Measurements from ENCODE around the gene VPS37C. TPM values are rescaled to one million over a fixed set of nuclear protein-coding genes. Genes with fewer than 3 reads are reported as not detected.

VPS37C gene
- total RNA-seq, 1 experiment from 2014 or later: 24.0 TPM

DNA sequence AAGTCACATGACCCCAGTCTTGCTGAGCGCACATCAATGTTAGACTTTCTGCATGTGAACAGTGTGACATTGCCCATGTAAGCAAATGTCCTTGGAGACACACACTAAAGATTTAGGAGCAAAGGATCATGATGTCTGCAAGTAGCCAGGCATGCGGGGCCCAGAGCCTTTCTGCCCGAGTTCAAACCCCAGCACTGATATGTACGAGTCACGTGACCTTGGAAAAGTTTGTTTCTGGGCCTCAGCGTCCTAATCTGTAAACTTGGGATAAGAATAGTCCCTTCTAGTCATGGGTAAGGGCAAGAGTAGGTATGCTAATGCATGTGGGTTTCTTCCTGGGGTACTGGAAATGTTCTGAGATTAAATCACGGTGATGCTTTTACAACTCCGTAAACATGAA, 25.3 kb upstream of the VPS37C start:
- H3K27me3 ChIP-seq (ENCODE audit: control insufficient read depth, insufficient read depth, low read length): no peaks in the 10 kb centered on the region
- H3K9me3 ChIP-seq (ENCODE audit: control insufficient read depth, insufficient read depth, low read depth, low read length): no peaks in the 10 kb centered on the region
- intact Hi-C loops (cut with micrococcal nuclease; ENCODE audit: unreplicated experiment): loop anchor here (5.0 kb wide), 2 partner anchors 54 to 354 kb away; no protein-coding TSS in a partner anchor
- CTCF ChIA-PET: interaction anchor here (0.7 kb wide), 1 partner anchor 13 kb away, joined by 4 read pairs; no protein-coding TSS in a partner anchor
- H3K27ac ChIP-seq (ENCODE audit: low read length): no peak overlapping the region
- H3K36me3 ChIP-seq (ENCODE audit: control insufficient read depth, insufficient read depth, low read length): no peaks in the 10 kb centered on the region
- POLR2A ChIA-PET: no interaction called here
- H3K4me3 ChIP-seq (ENCODE audit: low read depth in 2 of 2, low read length in 2 of 2): no peak overlapping the region
- H3K4me1 ChIP-seq (ENCODE audit: control insufficient read depth, insufficient read depth, low read length): no peaks in the 10 kb centered on the region
- in situ Hi-C loops (cut with HindIII; ENCODE audit: low pct_unique_long_range_greater_than_20kb, low sequenced_read_pairs): no loop called here
- BruUV-seq (replicated peaks): no TSS peak
- TF ChIP-seq, protein P1, sequence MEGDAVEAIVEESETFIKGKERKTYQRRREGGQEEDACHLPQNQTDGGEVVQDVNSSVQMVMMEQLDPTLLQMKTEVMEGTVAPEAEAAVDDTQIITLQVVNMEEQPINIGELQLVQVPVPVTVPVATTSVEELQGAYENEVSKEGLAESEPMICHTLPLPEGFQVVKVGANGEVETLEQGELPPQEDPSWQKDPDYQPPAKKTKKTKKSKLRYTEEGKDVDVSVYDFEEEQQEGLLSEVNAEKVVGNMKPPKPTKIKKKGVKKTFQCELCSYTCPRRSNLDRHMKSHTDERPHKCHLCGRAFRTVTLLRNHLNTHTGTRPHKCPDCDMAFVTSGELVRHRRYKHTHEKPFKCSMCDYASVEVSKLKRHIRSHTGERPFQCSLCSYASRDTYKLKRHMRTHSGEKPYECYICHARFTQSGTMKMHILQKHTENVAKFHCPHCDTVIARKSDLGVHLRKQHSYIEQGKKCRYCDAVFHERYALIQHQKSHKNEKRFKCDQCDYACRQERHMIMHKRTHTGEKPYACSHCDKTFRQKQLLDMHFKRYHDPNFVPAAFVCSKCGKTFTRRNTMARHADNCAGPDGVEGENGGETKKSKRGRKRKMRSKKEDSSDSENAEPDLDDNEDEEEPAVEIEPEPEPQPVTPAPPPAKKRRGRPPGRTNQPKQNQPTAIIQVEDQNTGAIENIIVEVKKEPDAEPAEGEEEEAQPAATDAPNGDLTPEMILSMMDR (IDR thresholded peaks at IDR 0.05): no peak
- TF ChIP-seq TCF7L2 (IDR thresholded peaks at IDR 0.05; ENCODE audit: low read depth, low read length) (no peak), REST (IDR thresholded peaks at IDR 0.05; ENCODE audit: insufficient read depth in 1 of 2, low read depth in 2 of 2, low read length in 1 of 2) (no peak), POLR2AphosphoS5 (IDR thresholded peaks at IDR 0.05; ENCODE audit: low read depth, low read length) (no peak), SIN3A (IDR thresholded peaks at IDR 0.05; ENCODE audit: borderline replicate concordance, insufficient read depth, low read depth, low read length) (no peak)
- ATAC-seq (no peak), DNase-seq (ENCODE audit: low read depth, low spot score) (no peak)

DNA sequence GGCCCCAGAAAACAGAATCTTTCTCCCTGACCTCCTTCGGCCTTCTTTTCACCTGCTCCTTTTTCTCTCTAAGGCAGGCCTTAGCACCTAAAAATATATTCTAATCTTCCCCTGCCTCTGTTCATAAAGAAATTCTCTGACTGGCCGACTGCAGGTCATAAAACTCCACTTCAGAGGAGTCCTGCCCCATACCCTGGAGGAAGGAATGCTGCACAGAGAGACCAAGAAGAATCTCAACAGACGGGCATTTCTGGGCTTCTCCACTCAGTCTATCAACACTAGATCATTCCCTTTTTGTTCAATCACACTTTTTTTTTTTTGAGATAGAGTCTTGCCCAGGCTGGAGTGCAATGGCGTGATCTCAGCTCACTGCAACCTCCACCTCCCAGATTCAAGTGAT, 22.4 kb upstream of the VPS37C start:
- intact Hi-C loops (cut with micrococcal nuclease; ENCODE audit: unreplicated experiment): no loop called here

More for the DNA sequence above, 22.4 kb upstream of the VPS37C start:
- TF ChIP-seq REST (IDR thresholded peaks at IDR 0.05; ENCODE audit: insufficient read depth in 1 of 2, low read depth in 2 of 2, low read length in 1 of 2) (no peak), POLR2AphosphoS5 (IDR thresholded peaks at IDR 0.05; ENCODE audit: low read depth, low read length) (no peak), TCF7L2 (IDR thresholded peaks at IDR 0.05; ENCODE audit: low read depth, low read length) (no peak), SIN3A (IDR thresholded peaks at IDR 0.05; ENCODE audit: borderline replicate concordance, insufficient read depth, low read depth, low read length) (no peak)
- TF ChIP-seq, protein P1 (IDR thresholded peaks at IDR 0.05): no peak
- H3K36me3 ChIP-seq (ENCODE audit: control insufficient read depth, insufficient read depth, low read length): no peaks in the 10 kb centered on the region
- H3K4me3 ChIP-seq (ENCODE audit: low read depth in 2 of 2, low read length in 2 of 2): no peak overlapping the region
- H3K27me3 ChIP-seq (ENCODE audit: control insufficient read depth, insufficient read depth, low read length): no peaks in the 10 kb centered on the region
- no peak for DNase-seq (ENCODE audit: low read depth, low spot score)
- H3K27ac ChIP-seq (ENCODE audit: low read length): no peak overlapping the region
- ChIA-PET POLR2A (no interaction called here), CTCF (no interaction called here)
- ATAC-seq: no peak
- H3K9me3 ChIP-seq (ENCODE audit: control insufficient read depth, insufficient read depth, low read depth, low read length): no peaks in the 10 kb centered on the region
- BruUV-seq (replicated peaks): no TSS peak
- H3K4me1 ChIP-seq (ENCODE audit: control insufficient read depth, insufficient read depth, low read length): no peaks in the 10 kb centered on the region
- in situ Hi-C loops (cut with HindIII; ENCODE audit: low pct_unique_long_range_greater_than_20kb, low sequenced_read_pairs): no loop called here
